H1 (cell line): ENCODE results near the gene DISP3. TPM values are rescaled to one million over a fixed set of nuclear protein-coding genes. Genes with fewer than 3 reads are reported as not detected.

Source experiments
- CTCF ChIA-PET: fragments of 300-600 bp; sonication (Branson Sonifier 250); formaldehyde crosslinking; loops from one replicate; lab custom pipeline; 2021; ENCODE audit not compliant: partially characterized antibody; lab: Charles Lee
- POLR2A ChIA-PET: fragments of 300-600 bp; sonication (Branson Sonifier 250); formaldehyde crosslinking; loops from one replicate; lab custom pipeline; 2021; ENCODE audit warnings: inconsistent platforms; ENCODE audit not compliant: partially characterized antibody; lab: Charles Lee
- DNase-seq, 2 experiments: peaks; one replicate each; pipeline versions ENCODE4 v3.0.0 to v3.0.0-alpha.2; 2010 to 2022; ENCODE audit warnings: low spot score in 2 of 2, low read depth in 1 of 2, mixed read lengths in 1 of 2
- FAIRE-seq: peaks from 2 replicates; lab custom pipeline; 2011; peaks lifted over from hg19 to GRCh38; lab: Jason Lieb, UNC
- H2AFZ ChIP-seq: 2 replicates; pipeline ENCODE4 v1.8.1; 2012; ENCODE audit warnings: low read length, inconsistent platforms
- H2AK5ac ChIP-seq: 2 replicates; pipeline ENCODE4 v1.6.1; 2013; ENCODE audit warnings: low read depth, low read length
- H2BK120ac ChIP-seq: replicated peaks from 2 replicates; pipeline ENCODE3; 2013; ENCODE audit warnings: low read depth, low read length, inconsistent platforms
- H2BK12ac ChIP-seq: 2 replicates; pipeline ENCODE4 v1.6.1; 2013; ENCODE audit warnings: low read depth, low read length
- H2BK15ac ChIP-seq: 2 replicates; pipeline ENCODE4 v1.6.1; 2013; ENCODE audit warnings: low read length
- H2BK20ac ChIP-seq: 2 replicates; pipeline ENCODE4 v1.6.1; 2013; ENCODE audit warnings: low read length
- H2BK5ac ChIP-seq: 2 replicates; pipeline ENCODE4 v1.6.1; 2013; ENCODE audit warnings: low read depth, low read length
- H3K14ac ChIP-seq: 2 replicates; pipeline ENCODE4 v1.6.1; 2013; ENCODE audit warnings: inconsistent platforms; ENCODE audit not compliant: insufficient read length
- H3K18ac ChIP-seq: 2 replicates; pipeline ENCODE4 v1.6.1; 2013; ENCODE audit warnings: low read length; ENCODE audit errors: extremely low read depth
- H3K23ac ChIP-seq: 2 replicates; pipeline ENCODE4 v1.6.1; 2013; ENCODE audit warnings: inconsistent platforms; ENCODE audit not compliant: insufficient read length
- H3K23me2 ChIP-seq: 2 replicates; pipeline ENCODE4 v1.6.1; 2013; ENCODE audit warnings: low read depth, low read length
- H3K27ac ChIP-seq: 2 replicates; pipeline ENCODE4 v1.6.1; 2011; ENCODE audit warnings: low read depth, low read length, inconsistent platforms
- H3K27me3 ChIP-seq, 4 experiments: replicated peaks in 1 of 4; 1 replicate in 1 of 4; 2 replicates in 3 of 4; pipeline versions ENCODE4 v1.6.1 to v1.8.1; 2011 to 2013; ENCODE audit warnings: low read length in 3 of 4, mild to moderate bottlenecking in 3 of 4, inconsistent platforms in 2 of 4, mixed read lengths in 2 of 4, moderate library complexity in 1 of 4; ENCODE audit not compliant: control insufficient read depth in 3 of 4, insufficient read depth in 3 of 4; ENCODE audit errors: extremely low read depth in 1 of 4
- H3K36me3 ChIP-seq, 4 experiments: 2 replicates each; pipeline versions ENCODE4 v1.6.1 to v1.8.1; 2011 to 2013; ENCODE audit warnings: mild to moderate bottlenecking in 4 of 4, low read length in 3 of 4, moderate library complexity in 2 of 4, control low read depth in 1 of 4, inconsistent platforms in 1 of 4; ENCODE audit not compliant: insufficient read depth in 4 of 4, control insufficient read depth in 2 of 4
- H3K4ac ChIP-seq: replicated peaks from 2 replicates; pipeline ENCODE3; 2013; ENCODE audit warnings: low read length, low read depth, mixed read lengths, inconsistent platforms; ENCODE audit not compliant: insufficient read length
- H3K4me1 ChIP-seq, 4 experiments: replicated peaks in 1 of 4; 1 replicate in 1 of 4; 2 replicates in 3 of 4; pipeline versions ENCODE4 v1.6.1 to v1.8.1; 2011 to 2013; ENCODE audit warnings: low read length in 3 of 4, inconsistent platforms in 2 of 4, mixed read lengths in 1 of 4; ENCODE audit not compliant: insufficient read depth in 4 of 4, control insufficient read depth in 3 of 4
- H3K4me2 ChIP-seq, 2 experiments: 2 replicates each; pipeline versions ENCODE4 v1.6.1 to v1.8.1; 2011 to 2013; ENCODE audit warnings: low read depth in 2 of 2, low read length in 2 of 2, control low read depth in 1 of 2, inconsistent platforms in 1 of 2, mild to moderate bottlenecking in 1 of 2; ENCODE audit not compliant: insufficient read depth in 1 of 2
- H3K4me3 ChIP-seq, 4 experiments: fragments of 200-600, 300-600 bp in 1 of 4; sonication (generic), shearing (Covaris generic), sonication (Bioruptor Twin) in 1 of 4; 2 replicates each; pipeline versions ENCODE4 v1.5.1 to v1.8.1; 2011 to 2016; ENCODE audit warnings: low read length in 4 of 4, low read depth in 3 of 4, control low read depth in 2 of 4, inconsistent platforms in 2 of 4, mild to moderate bottlenecking in 2 of 4, mixed read lengths in 1 of 4, moderate library complexity in 1 of 4; ENCODE audit not compliant: insufficient read depth in 2 of 4; ENCODE audit errors: extremely low read depth in 1 of 4
- H3K56ac ChIP-seq: replicated peaks from 2 replicates; pipeline ENCODE3; 2013; ENCODE audit warnings: low read depth, mild to moderate bottlenecking, mixed read lengths, low read length, inconsistent platforms; ENCODE audit not compliant: insufficient read length
- H3K79me1 ChIP-seq: 2 replicates; pipeline ENCODE4 v1.6.1; 2013; ENCODE audit warnings: low read depth, low read length, control low read depth
- H3K79me2 ChIP-seq, 2 experiments: 2 replicates each; pipeline versions ENCODE4 v1.6.1 to v1.8.1; 2012 to 2013; ENCODE audit warnings: low read length in 2 of 2, mild to moderate bottlenecking in 2 of 2, inconsistent platforms in 1 of 2; ENCODE audit not compliant: insufficient read depth in 2 of 2, control insufficient read depth in 1 of 2
- H3K9ac ChIP-seq, 4 experiments: replicated peaks in 1 of 4; 1 replicate in 1 of 4; 2 replicates in 3 of 4; pipeline versions ENCODE4 v1.6.1 to v1.8.1; 2011 to 2013; ENCODE audit warnings: low read depth in 3 of 4, low read length in 3 of 4, control low read depth in 2 of 4, mild to moderate bottlenecking in 2 of 4, moderate library complexity in 2 of 4, inconsistent platforms in 1 of 4; ENCODE audit errors: extremely low read depth in 1 of 4
- H3K9me3 ChIP-seq, 2 experiments: 2 replicates each; pipeline versions ENCODE4 v1.6.1 to v1.8.1; 2012 to 2013; ENCODE audit warnings: mild to moderate bottlenecking in 2 of 2, moderate library complexity in 2 of 2, control low read depth in 1 of 2, inconsistent platforms in 1 of 2, low read depth in 1 of 2, low read length in 1 of 2, mixed read lengths in 1 of 2; ENCODE audit not compliant: insufficient read depth in 2 of 2
- H4K20me1 ChIP-seq, 2 experiments: replicated peaks in 1 of 2; 2 replicates each; pipeline versions ENCODE3 to v1.8.1; 2011 to 2013; ENCODE audit warnings: inconsistent platforms in 2 of 2, low read length in 2 of 2, mild to moderate bottlenecking in 1 of 2; ENCODE audit not compliant: insufficient read depth in 2 of 2, control insufficient read depth in 1 of 2
- H4K5ac ChIP-seq: 2 replicates; pipeline ENCODE4 v1.6.1; 2013; ENCODE audit warnings: low read length, low read depth, mixed read lengths, inconsistent platforms; ENCODE audit not compliant: insufficient read length
- H4K8ac ChIP-seq: 2 replicates; pipeline ENCODE4 v1.8.0; 2013; ENCODE audit warnings: mild to moderate bottlenecking, moderate library complexity, low read length, inconsistent platforms; ENCODE audit not compliant: insufficient read depth; ENCODE audit errors: extremely low read depth
- H4K91ac ChIP-seq: replicated peaks from 2 replicates; pipeline ENCODE3; 2013; ENCODE audit warnings: low read length, mixed read lengths, inconsistent platforms; ENCODE audit not compliant: insufficient read length
- EZH2 ChIP-seq: fragments of 200-600 bp; sonication (generic); IDR thresholded peaks from 2 replicates; pipeline ENCODE4 v1.7.1; 2012; ENCODE audit warnings: low read depth, mild to moderate bottlenecking, moderate library complexity, low read length, inconsistent platforms; ENCODE audit not compliant: severe bottlenecking
- GABPA ChIP-seq: IDR thresholded peaks from 2 replicates; pipeline ENCODE4 v1.6.1; 2011; ENCODE audit warnings: mild to moderate bottlenecking, low read length, moderate library complexity, borderline replicate concordance; ENCODE audit not compliant: insufficient read depth
- HDAC6 ChIP-seq: IDR thresholded peaks from one replicate; pipeline ENCODE4 v1.7.1; 2012; ENCODE audit warnings: low read depth, mild to moderate bottlenecking, inconsistent platforms, low read length, moderate library complexity
- RAD21 ChIP-seq, 2 experiments: IDR thresholded peaks in 1 of 2; conservative IDR thresholded peaks in 1 of 2; 2 replicates each; pipeline ENCODE4 v1.6.1; 2011; ENCODE audit warnings: low read depth in 2 of 2, low read length in 2 of 2, improper control_type of control experiment in 1 of 2, inconsistent platforms in 1 of 2, mild to moderate bottlenecking in 1 of 2, moderate library complexity in 1 of 2
- SIRT6 ChIP-seq: IDR thresholded peaks from one replicate; pipeline ENCODE4 v1.7.1; 2012; ENCODE audit warnings: low read length, inconsistent platforms
- YY1 ChIP-seq: IDR thresholded peaks from 2 replicates; pipeline ENCODE4 v1.6.1; 2011; ENCODE audit warnings: low read depth, mild to moderate bottlenecking, low read length
- WGBS, 2 experiments: shearing (Covaris generic) in 1 of 2; methylation state at CpG; one replicate each; pipeline versions ENCODE4 v1.1.6 to v1.1.7; 2013 to 2015; ENCODE audit warnings: low lambda C conversion rate in 2 of 2, mixed read lengths in 2 of 2, inconsistent platforms in 1 of 2, low coverage in 1 of 2, missing lambda C conversion rate in 1 of 2; ENCODE audit not compliant: insufficient replicate concordance in 2 of 2, insufficient coverage in 1 of 2, insufficient read length in 1 of 2; ENCODE audit errors: extremely low coverage in 1 of 2, missing lambda C conversion rate in 1 of 2; 5-methylcytosine and 5-hydroxymethylcytosine counted together
- polyA plus RNA-seq, 7 experiments: library from polyadenylated mRNA; depleted of rRNA in 3 of 7; stranded (reverse) in 5 of 7; unstranded in 2 of 7; fragments of >200 nt in 5 of 7; fragments of 200-250 nt in 2 of 7; gene quantifications; 1 replicate in 5 of 7; 2 replicates in 1 of 7; 4 replicates in 1 of 7; pipeline versions ENCODE4 v1.2.1 to v1.2.3, GENCODE V29; 2011 to 2013; ENCODE audit warnings: missing spikeins in 2 of 7, mixed read lengths in 2 of 7
- total RNA-seq: library from RNA; stranded (reverse); fragmentation: NEBNext Ultra II Directional; extraction: Animal tissue kit (Norgen Biotek cat#: 25700); gene quantifications from 2 replicates; pipeline ENCODE4 v1.2.1, GENCODE V29; 2021

The DISP3 gene
- total and polyA plus RNA-seq, 2 of the 8 experiments (the other 6 are each of a cell fraction or from before 2014, with no cell fraction given) = 3.4 to 4.6 TPM

DNA sequence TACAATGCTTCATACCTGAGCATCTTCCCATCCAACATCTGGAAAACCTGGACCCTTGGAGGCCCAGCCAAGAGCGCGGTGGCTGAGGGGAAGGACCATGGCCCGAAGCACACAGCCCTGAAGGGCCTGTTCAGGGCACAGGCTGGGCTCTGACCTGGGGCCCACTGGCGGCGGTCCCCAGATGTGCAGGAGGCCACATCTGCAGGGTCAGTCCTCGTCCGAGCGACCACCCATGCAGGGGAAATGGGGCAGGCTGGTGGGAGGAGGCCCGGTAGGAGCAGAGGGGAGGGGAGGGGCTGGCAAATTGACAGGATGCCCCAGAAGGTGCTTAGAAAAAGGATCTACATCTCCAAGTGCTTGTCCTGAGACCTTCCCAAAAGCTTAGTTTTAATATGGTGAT, 59.9 kb downstream of the DISP3 start:
- Histone ChIP-seq H2BK12ac (no peak overlapping the region), H3K27ac (no peak overlapping the region), H3K79me1 (no peaks in the 10 kb centered on the region), H3K23me2 (no peaks in the 10 kb centered on the region), H3K27me3 (no peaks in the 10 kb centered on the region; a peak in 1 of 7 replicates), H2AK5ac (no peak overlapping the region), H3K79me2 (no peaks in the 10 kb centered on the region), H2BK15ac (no peak overlapping the region), H3K9ac (no peak overlapping the region), H4K20me1 (no peaks in the 10 kb centered on the region), H3K36me3 (no peaks in the 10 kb centered on the region), H3K4me1 (peaks cover 0 to 3% (median 0%) of the 10 kb centered on the region in 4 experiments; a peak in 4 of 7 replicates), H2BK20ac (no peak overlapping the region), H3K56ac (no peak overlapping the region), H3K4me2 (no peak overlapping the region), H3K4ac (no peak overlapping the region), H3K23ac (no peak overlapping the region), H3K14ac (no peak overlapping the region), H4K91ac (no peak overlapping the region), H4K5ac (no peak overlapping the region), H3K9me3 (no peaks in the 10 kb centered on the region), H3K4me3 (no peak overlapping the region), H4K8ac (no peak overlapping the region), H3K18ac (no peak overlapping the region), H2AFZ (no peak overlapping the region), H2BK5ac (no peak overlapping the region), H2BK120ac (no peak overlapping the region)
- TF ChIP-seq YY1 = no peak
- TF ChIP-seq RAD21 (IDR thresholded peaks at IDR 0.05 in 1 of 2, conservative IDR thresholded peaks at IDR 0.05 in 1 of 2; ENCODE audit: low read depth in 2 of 2, low read length in 2 of 2) = 0 out of 4 replicates have a peak, but pooled peaks of 1 of the 2 experiments have one; percentile 1
- no peak for TF ChIP-seq SIRT6
- TF ChIP-seq EZH2 = no peak
- no peak for TF ChIP-seq GABPA
- TF ChIP-seq HDAC6 = no peak
- FAIRE-seq (no peak), DNase-seq (no peak)
- 64% methylated on average over 5 of the region's 9 CpGs; no CpG with 5 or more reads in 1 of the 2 experiments for WGBS, 2 experiments
- CTCF ChIA-PET = interaction anchor here (1.2 to 1.6 kb wide), 3 partner anchors 25 to 105 kb away, joined by 3 to 4 read pairs (median 4); partner anchors contain the start of gene DISP3
- POLR2A ChIA-PET = interaction anchor here (1.0 to 1.5 kb wide), 3 partner anchors 11 to 40 kb away, joined by 3 read pairs; no protein-coding TSS in a partner anchor
